GM18951 (cell line): ENCODE measurements around the gene KIAA1755.

ENCODE experiments used
- POLR2A ChIP-seq: IDR thresholded peaks from 4 replicates; pipeline ENCODE4 v1.6.1; 2011; ENCODE audit warnings: mild to moderate bottlenecking; ENCODE audit not compliant: insufficient read length, insufficient read depth; ENCODE audit errors: extremely low read depth
- in situ Hi-C: fragments of 300-500 bp; cut with MboI; formaldehyde crosslinking; loops from one replicate; pipeline ENCODE4 v1.12.0; 2022; ENCODE audit warnings: low sequenced_read_pairs, mixed read lengths, inconsistent platforms; ENCODE audit not compliant: unreplicated experiment

The KIAA1755 gene

GRCh38 chr20:38201356-38201755, 59.2 kb downstream of the KIAA1755 start:
- TF ChIP-seq POLR2A, result no peak
- in situ Hi-C loops, result no loop called here

GRCh38 chr20:38200646-38201045, 59.9 kb downstream of the KIAA1755 start:
- in situ Hi-C loops, result no loop called here

GRCh38 chr20:38199501-38200390, 60.8 kb downstream of the KIAA1755 start:
- in situ Hi-C loops, result no loop called here

More at GRCh38 chr20:38200646-38201045, 59.9 kb downstream of the KIAA1755 start:
- TF ChIP-seq POLR2A, result no peak

GRCh38 chr20:38198238-38198861, 62.2 kb downstream of the KIAA1755 start:
- in situ Hi-C loops, result no loop called here
- TF ChIP-seq POLR2A, result no peak

More at GRCh38 chr20:38199501-38200390, 60.8 kb downstream of the KIAA1755 start:
- no peak for TF ChIP-seq POLR2A

GRCh38 chr20:38197619-38198018, 62.9 kb downstream of the KIAA1755 start:
- TF ChIP-seq POLR2A, result no peak
- in situ Hi-C loops, result no loop called here

- TF ChIP-seq POLR2A, result no peak
- in situ Hi-C loops, result no loop called here
Observed at GRCh38 chr20:38197217-38197616, 63.3 kb downstream of the KIAA1755 start.

- in situ Hi-C loops, result no loop called here
- no peak for TF ChIP-seq POLR2A
Observed at GRCh38 chr20:38196592-38196991, 63.9 kb downstream of the KIAA1755 start.

- in situ Hi-C loops, result no loop called here
- TF ChIP-seq POLR2A, result no peak
Observed at GRCh38 chr20:38196076-38196475, 64.5 kb downstream of the KIAA1755 start.

- no peak for TF ChIP-seq POLR2A
- in situ Hi-C loops, result no loop called here
Observed at GRCh38 chr20:38195521-38195920, 65.0 kb downstream of the KIAA1755 start.

- no peak for TF ChIP-seq POLR2A
- in situ Hi-C loops, result no loop called here
Observed at GRCh38 chr20:38194971-38195504, 65.5 kb downstream of the KIAA1755 start.

- no peak for TF ChIP-seq POLR2A
- in situ Hi-C loops, result no loop called here
Observed at GRCh38 chr20:38193586-38194105, 66.9 kb downstream of the KIAA1755 start.

GRCh38 chr20:38192323-38192885, 68.1 kb downstream of the KIAA1755 start:
- TF ChIP-seq POLR2A, result no peak
- in situ Hi-C loops, result no loop called here

GRCh38 chr20:38191654-38192053, 68.9 kb downstream of the KIAA1755 start:
- in situ Hi-C loops, result no loop called here
- no peak for TF ChIP-seq POLR2A

- in situ Hi-C loops, result no loop called here
- TF ChIP-seq POLR2A, result no peak
Observed at GRCh38 chr20:38190936-38191371, 69.6 kb downstream of the KIAA1755 start.
